Neural cell (in vitro differentiated cells): ENCODE data around the gene OR4B1. TPM values are rescaled to one million over a fixed set of nuclear protein-coding genes. Genes with fewer than 3 reads are reported as not detected.

Experiments
- H2AFZ ChIP-seq: fragments of 200-600, 300-800 bp; sonication (generic), shearing (Covaris generic); 2 replicates; pipeline ENCODE4 v1.6.0; 2014; ENCODE audit warnings: low read depth, mild to moderate bottlenecking, antibody characterized with exemption, low read length, moderate library complexity
- H3F3A ChIP-seq: fragments of 200-600 bp; shearing (Covaris generic); 2 replicates; pipeline ENCODE4 v1.6.1; 2016; ENCODE audit warnings: mild to moderate bottlenecking, moderate library complexity, mixed read lengths, antibody characterized with exemption, low read length; ENCODE audit not compliant: insufficient read depth, poor library complexity, severe bottlenecking
- H3K27ac ChIP-seq: fragments of 200-600, 300-800 bp; sonication (generic), shearing (Covaris generic); 2 replicates; pipeline ENCODE4 v1.5.1; 2014; ENCODE audit warnings: mild to moderate bottlenecking, low read length, moderate library complexity
- H3K27me3 ChIP-seq: fragments of 300-800, 200-600 bp; sonication (generic), shearing (Covaris generic); 2 replicates; pipeline ENCODE4 v1.6.0; 2014; ENCODE audit warnings: mild to moderate bottlenecking, low read depth, low read length, moderate library complexity; ENCODE audit not compliant: insufficient read depth
- H3K36me3 ChIP-seq: fragments of 300-800, 200-600 bp; sonication (generic), shearing (Covaris generic); 2 replicates; pipeline ENCODE4 v1.5.1; 2014; ENCODE audit warnings: mild to moderate bottlenecking, antibody characterized with exemption, low read length, moderate library complexity; ENCODE audit not compliant: insufficient read depth
- H3K4me2 ChIP-seq: fragments of 300-800, 200-600 bp; sonication (generic), shearing (Covaris generic); 2 replicates; pipeline ENCODE4 v1.6.0; 2014; ENCODE audit warnings: mild to moderate bottlenecking, low read length
- H3K4me3 ChIP-seq: fragments of 300-800, 200-600 bp; sonication (generic), shearing (Covaris generic); 2 replicates; pipeline ENCODE4 v1.5.1; 2014; ENCODE audit warnings: mild to moderate bottlenecking, low read length, moderate library complexity
- H3K79me2 ChIP-seq: fragments of 200-600 bp; shearing (Covaris generic); replicated peaks from 2 replicates; pipeline ENCODE4 v1.6.0; 2014; ENCODE audit warnings: mild to moderate bottlenecking, low read length, moderate library complexity; ENCODE audit not compliant: insufficient read depth
- H3K9ac ChIP-seq: fragments of 300-800, 200-600 bp; sonication (generic), shearing (Covaris generic); 2 replicates; pipeline ENCODE4 v1.6.1; 2016; ENCODE audit warnings: mild to moderate bottlenecking, low read length, mixed read lengths
- H3K9me2 ChIP-seq: fragments of 200-600 bp; shearing (Covaris generic); 2 replicates; pipeline ENCODE4 v1.6.1; 2016; ENCODE audit warnings: mild to moderate bottlenecking, low read length, mixed read lengths; ENCODE audit not compliant: insufficient read depth
- H3K9me3 ChIP-seq: fragments of 200-600, 300-800 bp; sonication (generic), shearing (Covaris generic); 2 replicates; pipeline ENCODE4 v1.6.1; 2016; ENCODE audit warnings: mild to moderate bottlenecking, mixed run types, low read length, moderate library complexity, mixed read lengths
- H4K20me1 ChIP-seq: fragments of 200-600 bp; shearing (Covaris generic); 2 replicates; pipeline ENCODE4 v1.6.1; 2016; ENCODE audit warnings: mild to moderate bottlenecking, mixed run types; ENCODE audit not compliant: insufficient read depth
- EP300 ChIP-seq: fragments of 450-650 bp; conservative IDR thresholded peaks from 2 replicates; pipeline ENCODE4 v1.6.1; 2014; ENCODE audit warnings: antibody characterized with exemption, mild to moderate bottlenecking, moderate library complexity; ENCODE audit not compliant: poor library complexity, severe bottlenecking
- EZH2 ChIP-seq: fragments of 200-600, 300-800 bp; shearing (Covaris generic), sonication (generic); IDR thresholded peaks from 2 replicates; pipeline ENCODE4 v1.6.1; 2014; ENCODE audit warnings: antibody characterized with exemption, low read length, borderline replicate concordance, mild to moderate bottlenecking; ENCODE audit not compliant: insufficient read depth, poor library complexity, severe bottlenecking
- MXI1 ChIP-seq: fragments of 450-650 bp; conservative IDR thresholded peaks from 2 replicates; pipeline ENCODE4 v1.6.1; 2014; ENCODE audit warnings: antibody characterized with exemption, mild to moderate bottlenecking; ENCODE audit not compliant: poor library complexity, severe bottlenecking
- POLR2AphosphoS5 ChIP-seq: IDR thresholded peaks from 2 replicates; pipeline ENCODE4 v1.6.1; 2012
- RAD21 ChIP-seq: fragments of 450-650 bp; conservative IDR thresholded peaks from 2 replicates; pipeline ENCODE4 v1.6.1; 2014; ENCODE audit warnings: antibody characterized with exemption, mild to moderate bottlenecking, moderate library complexity
- SMC3 ChIP-seq: fragments of 450-650 bp; conservative IDR thresholded peaks from 2 replicates; pipeline ENCODE4 v1.6.1; 2014; ENCODE audit warnings: antibody characterized with exemption, mild to moderate bottlenecking, moderate library complexity; ENCODE audit not compliant: poor library complexity
- TAF1 ChIP-seq: IDR thresholded peaks from 2 replicates; pipeline ENCODE4 v1.6.1; 2012; ENCODE audit warnings: low read depth
- polyA plus RNA-seq: library from polyadenylated mRNA; depleted of rRNA; stranded (reverse); fragments of >200 nt; gene quantifications from 2 replicates; pipeline ENCODE4 v1.2.3, GENCODE V29; 2014
- TF ChIP-seq, protein P1 (sequence below): IDR thresholded peaks from 2 replicates; pipeline ENCODE4 v1.6.1; 2012; ENCODE audit warnings: borderline replicate concordance
- TF ChIP-seq, protein P2 (sequence below): fragments of 450-650 bp; IDR thresholded peaks from 2 replicates; pipeline ENCODE4 v1.5.1; 2014; ENCODE audit warnings: antibody characterized with exemption, mild to moderate bottlenecking, moderate library complexity; ENCODE audit not compliant: poor library complexity, severe bottlenecking

OR4B1 gene
- polyA plus RNA-seq, 1 donor from 2014 or later = not detected

DNA sequence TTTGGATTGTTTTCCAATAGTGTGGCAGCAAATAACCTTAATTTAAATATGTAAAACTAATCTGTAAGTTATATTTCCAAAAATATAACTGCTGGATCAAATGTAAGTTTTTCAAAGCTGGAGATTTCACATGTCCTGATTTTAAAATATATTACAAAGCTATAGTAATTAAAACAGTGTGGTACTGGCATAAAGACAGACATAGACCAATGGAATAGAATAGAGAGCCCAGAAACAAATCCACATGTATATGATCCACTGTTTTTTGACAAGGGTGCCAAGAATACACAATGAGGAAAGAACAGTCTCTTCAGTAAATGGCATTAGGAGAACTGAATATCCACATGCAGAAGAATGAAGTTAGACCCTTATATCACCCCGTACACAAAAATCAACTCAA, 32.3 kb downstream of the OR4B1 start:
- TF ChIP-seq TAF1 (no peak), POLR2AphosphoS5 (no peak), EP300 (no peak), MXI1 (no peak), EZH2 (no peak), RAD21 (no peak), SMC3 (no peak)
- TF ChIP-seq, protein P1, sequence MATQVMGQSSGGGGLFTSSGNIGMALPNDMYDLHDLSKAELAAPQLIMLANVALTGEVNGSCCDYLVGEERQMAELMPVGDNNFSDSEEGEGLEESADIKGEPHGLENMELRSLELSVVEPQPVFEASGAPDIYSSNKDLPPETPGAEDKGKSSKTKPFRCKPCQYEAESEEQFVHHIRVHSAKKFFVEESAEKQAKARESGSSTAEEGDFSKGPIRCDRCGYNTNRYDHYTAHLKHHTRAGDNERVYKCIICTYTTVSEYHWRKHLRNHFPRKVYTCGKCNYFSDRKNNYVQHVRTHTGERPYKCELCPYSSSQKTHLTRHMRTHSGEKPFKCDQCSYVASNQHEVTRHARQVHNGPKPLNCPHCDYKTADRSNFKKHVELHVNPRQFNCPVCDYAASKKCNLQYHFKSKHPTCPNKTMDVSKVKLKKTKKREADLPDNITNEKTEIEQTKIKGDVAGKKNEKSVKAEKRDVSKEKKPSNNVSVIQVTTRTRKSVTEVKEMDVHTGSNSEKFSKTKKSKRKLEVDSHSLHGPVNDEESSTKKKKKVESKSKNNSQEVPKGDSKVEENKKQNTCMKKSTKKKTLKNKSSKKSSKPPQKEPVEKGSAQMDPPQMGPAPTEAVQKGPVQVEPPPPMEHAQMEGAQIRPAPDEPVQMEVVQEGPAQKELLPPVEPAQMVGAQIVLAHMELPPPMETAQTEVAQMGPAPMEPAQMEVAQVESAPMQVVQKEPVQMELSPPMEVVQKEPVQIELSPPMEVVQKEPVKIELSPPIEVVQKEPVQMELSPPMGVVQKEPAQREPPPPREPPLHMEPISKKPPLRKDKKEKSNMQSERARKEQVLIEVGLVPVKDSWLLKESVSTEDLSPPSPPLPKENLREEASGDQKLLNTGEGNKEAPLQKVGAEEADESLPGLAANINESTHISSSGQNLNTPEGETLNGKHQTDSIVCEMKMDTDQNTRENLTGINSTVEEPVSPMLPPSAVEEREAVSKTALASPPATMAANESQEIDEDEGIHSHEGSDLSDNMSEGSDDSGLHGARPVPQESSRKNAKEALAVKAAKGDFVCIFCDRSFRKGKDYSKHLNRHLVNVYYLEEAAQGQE = no peak
- TF ChIP-seq, protein P2, sequence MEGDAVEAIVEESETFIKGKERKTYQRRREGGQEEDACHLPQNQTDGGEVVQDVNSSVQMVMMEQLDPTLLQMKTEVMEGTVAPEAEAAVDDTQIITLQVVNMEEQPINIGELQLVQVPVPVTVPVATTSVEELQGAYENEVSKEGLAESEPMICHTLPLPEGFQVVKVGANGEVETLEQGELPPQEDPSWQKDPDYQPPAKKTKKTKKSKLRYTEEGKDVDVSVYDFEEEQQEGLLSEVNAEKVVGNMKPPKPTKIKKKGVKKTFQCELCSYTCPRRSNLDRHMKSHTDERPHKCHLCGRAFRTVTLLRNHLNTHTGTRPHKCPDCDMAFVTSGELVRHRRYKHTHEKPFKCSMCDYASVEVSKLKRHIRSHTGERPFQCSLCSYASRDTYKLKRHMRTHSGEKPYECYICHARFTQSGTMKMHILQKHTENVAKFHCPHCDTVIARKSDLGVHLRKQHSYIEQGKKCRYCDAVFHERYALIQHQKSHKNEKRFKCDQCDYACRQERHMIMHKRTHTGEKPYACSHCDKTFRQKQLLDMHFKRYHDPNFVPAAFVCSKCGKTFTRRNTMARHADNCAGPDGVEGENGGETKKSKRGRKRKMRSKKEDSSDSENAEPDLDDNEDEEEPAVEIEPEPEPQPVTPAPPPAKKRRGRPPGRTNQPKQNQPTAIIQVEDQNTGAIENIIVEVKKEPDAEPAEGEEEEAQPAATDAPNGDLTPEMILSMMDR = no peak

DNA sequence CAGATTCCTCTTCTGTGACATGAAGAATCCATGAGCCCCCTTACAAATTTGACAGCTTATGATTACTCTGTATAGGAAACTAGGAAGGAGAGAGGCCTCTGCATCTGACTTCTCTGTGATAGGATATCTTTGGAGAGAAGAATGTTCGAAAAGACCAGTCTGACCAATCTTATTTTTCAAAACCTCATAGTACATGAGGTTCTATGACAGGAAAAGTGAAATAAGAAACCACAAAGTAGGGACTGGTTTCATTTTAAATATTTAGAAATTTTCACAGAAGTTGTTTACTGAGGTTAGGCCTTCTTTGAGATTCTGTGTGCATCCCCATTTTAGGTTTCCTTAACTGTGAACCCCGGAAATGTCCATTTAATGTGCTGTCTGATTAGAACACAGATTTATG, 45.0 kb downstream of the OR4B1 start:
- Histone ChIP-seq H3K36me3 (no peaks in the 10 kb centered on the region), H2AFZ (no peak overlapping the region), H3K4me2 (no peak overlapping the region), H4K20me1 (no peaks in the 10 kb centered on the region), H3K9ac (no peak overlapping the region), H3K79me2 (no peaks in the 10 kb centered on the region), H3K27me3 (no peaks in the 10 kb centered on the region), H3K4me3 (no peak overlapping the region), H3F3A (no peaks in the 10 kb centered on the region), H3K9me2 (no peaks in the 10 kb centered on the region), H3K9me3 (no peaks in the 10 kb centered on the region), H3K27ac (no peak overlapping the region)
- TF ChIP-seq, protein P1 = no peak
- no peak for TF ChIP-seq EP300
- no peak for TF ChIP-seq EZH2
- no peak for TF ChIP-seq TAF1
- TF ChIP-seq RAD21 = no peak

More for the DNA sequence above, 32.3 kb downstream of the OR4B1 start:
- Histone ChIP-seq H4K20me1 (no peaks in the 10 kb centered on the region), H3K4me2 (no peak overlapping the region), H3K9me3 (peaks cover 7% of the 10 kb centered on the region), H3K27ac (no peak overlapping the region), H3K27me3 (no peaks in the 10 kb centered on the region), H3K9ac (no peak overlapping the region), H3K36me3 (no peaks in the 10 kb centered on the region), H2AFZ (no peak overlapping the region), H3K79me2 (no peaks in the 10 kb centered on the region), H3K4me3 (no peak overlapping the region), H3K9me2 (no peaks in the 10 kb centered on the region), H3F3A (no peaks in the 10 kb centered on the region)
